PC-3 (cell line): ENCODE measurements around the gene SLC36A1.

Experiments used
- EZH2 ChIP-seq: fragments of 300-600 bp; sonication (generic); IDR thresholded peaks from one replicate; pipeline ENCODE4 v1.6.1; 2017; ENCODE audit warnings: antibody characterized with exemption, mild to moderate bottlenecking, low read length; ENCODE audit not compliant: unreplicated experiment
- EZH2phosphoT487 ChIP-seq: fragments of 300-600 bp; sonication (generic); IDR thresholded peaks from 2 replicates; pipeline ENCODE4 v1.6.1; 2018; ENCODE audit warnings: mild to moderate bottlenecking, antibody characterized with exemption, low read length, borderline replicate concordance
- TF ChIP-seq, protein P1 (sequence below): fragments of 300-600 bp; sonication (generic); conservative IDR thresholded peaks from 2 replicates; pipeline ENCODE4 v1.5.1; 2017; ENCODE audit warnings: antibody characterized with exemption, low read depth, mild to moderate bottlenecking, low read length

DNA sequence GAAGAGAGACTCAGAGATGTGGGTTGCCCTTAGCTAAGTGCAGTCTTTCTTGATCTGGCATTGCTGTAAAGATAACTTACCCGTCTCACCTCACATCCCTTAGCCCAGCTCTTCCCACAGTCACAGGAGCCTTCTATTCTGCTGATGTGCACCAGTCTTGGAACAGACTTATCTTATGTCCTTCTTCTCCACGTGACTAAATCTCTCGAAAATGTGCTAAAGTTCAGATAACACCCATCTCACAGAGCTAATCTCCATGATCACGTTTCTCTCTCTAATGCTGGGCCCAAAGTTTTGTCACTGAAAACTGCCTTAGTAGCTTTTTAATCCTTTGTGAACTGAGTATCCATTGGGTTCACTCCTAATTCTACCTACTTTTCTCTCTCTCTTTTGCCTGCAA, 16.7 kb downstream of the SLC36A1 start:
- TF ChIP-seq, protein P1, sequence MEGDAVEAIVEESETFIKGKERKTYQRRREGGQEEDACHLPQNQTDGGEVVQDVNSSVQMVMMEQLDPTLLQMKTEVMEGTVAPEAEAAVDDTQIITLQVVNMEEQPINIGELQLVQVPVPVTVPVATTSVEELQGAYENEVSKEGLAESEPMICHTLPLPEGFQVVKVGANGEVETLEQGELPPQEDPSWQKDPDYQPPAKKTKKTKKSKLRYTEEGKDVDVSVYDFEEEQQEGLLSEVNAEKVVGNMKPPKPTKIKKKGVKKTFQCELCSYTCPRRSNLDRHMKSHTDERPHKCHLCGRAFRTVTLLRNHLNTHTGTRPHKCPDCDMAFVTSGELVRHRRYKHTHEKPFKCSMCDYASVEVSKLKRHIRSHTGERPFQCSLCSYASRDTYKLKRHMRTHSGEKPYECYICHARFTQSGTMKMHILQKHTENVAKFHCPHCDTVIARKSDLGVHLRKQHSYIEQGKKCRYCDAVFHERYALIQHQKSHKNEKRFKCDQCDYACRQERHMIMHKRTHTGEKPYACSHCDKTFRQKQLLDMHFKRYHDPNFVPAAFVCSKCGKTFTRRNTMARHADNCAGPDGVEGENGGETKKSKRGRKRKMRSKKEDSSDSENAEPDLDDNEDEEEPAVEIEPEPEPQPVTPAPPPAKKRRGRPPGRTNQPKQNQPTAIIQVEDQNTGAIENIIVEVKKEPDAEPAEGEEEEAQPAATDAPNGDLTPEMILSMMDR = no peak
- TF ChIP-seq EZH2 (no peak), EZH2phosphoT487 (no peak)
